ENCODE data around the gene ANXA1. TPM values are rescaled to one million over a fixed set of nuclear protein-coding genes. Genes with fewer than 3 reads are reported as not detected.

The ANXA1 gene
- total RNA-seq, 1 experiment from 2014 or later: 2.1 TPM

DNA sequence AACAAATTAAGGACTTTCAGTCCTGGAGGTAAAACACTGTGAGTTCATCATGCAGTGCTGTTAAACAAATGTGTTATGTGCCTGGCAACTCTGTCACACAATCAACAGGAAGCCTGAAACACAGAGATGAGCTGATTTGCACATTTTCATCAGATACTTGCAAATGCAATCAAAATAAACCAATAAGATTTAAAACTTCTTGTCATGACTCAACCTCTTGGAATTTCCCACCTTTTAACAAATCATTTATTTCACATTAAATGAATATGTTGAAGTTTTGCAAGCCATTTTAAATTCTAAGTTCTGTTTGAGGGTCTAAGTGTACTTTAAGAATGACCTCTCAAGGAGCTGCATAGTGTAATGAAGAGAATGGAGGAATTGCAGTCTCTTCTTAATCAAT is 64.4 kb downstream of the ANXA1 start:
- ChIA-PET CTCF (no interaction called here), POLR2A (no interaction called here)
- H3K36me3 Mint-ChIP-seq: peaks cover 32% of the 10 kb centered on the region
- peaks cover 38% of the 10 kb centered on the region for H3K4me1 Mint-ChIP-seq
- DNase-seq (ENCODE audit: low spot score) (no peak), ATAC-seq (no peak)
- peaks cover 9% of the 10 kb centered on the region for H3K27me3 Mint-ChIP-seq (ENCODE audit: low read depth)
- H3K9me3 Mint-ChIP-seq: peaks cover 31% of the 10 kb centered on the region
- TF ChIP-seq ZNF138 (CRISPR knock-in tag; conservative IDR thresholded peaks at IDR 0.05): no peak
- TF ChIP-seq, protein P1, sequence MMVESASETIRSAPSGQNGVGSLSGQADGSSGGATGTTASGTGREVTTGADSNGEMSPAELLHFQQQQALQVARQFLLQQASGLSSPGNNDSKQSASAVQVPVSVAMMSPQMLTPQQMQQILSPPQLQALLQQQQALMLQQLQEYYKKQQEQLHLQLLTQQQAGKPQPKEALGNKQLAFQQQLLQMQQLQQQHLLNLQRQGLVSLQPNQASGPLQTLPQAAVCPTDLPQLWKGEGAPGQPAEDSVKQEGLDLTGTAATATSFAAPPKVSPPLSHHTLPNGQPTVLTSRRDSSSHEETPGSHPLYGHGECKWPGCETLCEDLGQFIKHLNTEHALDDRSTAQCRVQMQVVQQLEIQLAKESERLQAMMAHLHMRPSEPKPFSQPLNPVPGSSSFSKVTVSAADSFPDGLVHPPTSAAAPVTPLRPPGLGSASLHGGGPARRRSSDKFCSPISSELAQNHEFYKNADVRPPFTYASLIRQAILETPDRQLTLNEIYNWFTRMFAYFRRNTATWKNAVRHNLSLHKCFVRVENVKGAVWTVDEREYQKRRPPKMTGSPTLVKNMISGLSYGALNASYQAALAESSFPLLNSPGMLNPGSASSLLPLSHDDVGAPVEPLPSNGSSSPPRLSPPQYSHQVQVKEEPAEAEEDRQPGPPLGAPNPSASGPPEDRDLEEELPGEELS (CRISPR knock-in tag; IDR thresholded peaks at IDR 0.05): no peak
- no peak for TF ChIP-seq GRHL2 (CRISPR knock-in tag; IDR thresholded peaks at IDR 0.05; ENCODE audit: insufficient replicate concordance, severe bottlenecking)
- TF ChIP-seq, protein P2, sequence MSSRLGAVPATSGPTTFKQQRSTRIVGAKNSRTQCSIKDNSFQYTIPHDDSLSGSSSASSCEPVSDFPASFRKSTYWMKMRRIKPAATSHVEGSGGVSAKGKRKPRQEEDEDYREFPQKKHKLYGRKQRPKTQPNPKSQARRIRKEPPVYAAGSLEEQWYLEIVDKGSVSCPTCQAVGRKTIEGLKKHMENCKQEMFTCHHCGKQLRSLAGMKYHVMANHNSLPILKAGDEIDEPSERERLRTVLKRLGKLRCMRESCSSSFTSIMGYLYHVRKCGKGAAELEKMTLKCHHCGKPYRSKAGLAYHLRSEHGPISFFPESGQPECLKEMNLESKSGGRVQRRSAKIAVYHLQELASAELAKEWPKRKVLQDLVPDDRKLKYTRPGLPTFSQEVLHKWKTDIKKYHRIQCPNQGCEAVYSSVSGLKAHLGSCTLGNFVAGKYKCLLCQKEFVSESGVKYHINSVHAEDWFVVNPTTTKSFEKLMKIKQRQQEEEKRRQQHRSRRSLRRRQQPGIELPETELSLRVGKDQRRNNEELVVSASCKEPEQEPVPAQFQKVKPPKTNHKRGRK (CRISPR knock-in tag; IDR thresholded peaks at IDR 0.05; ENCODE audit: borderline replicate concordance): no peak
- TF ChIP-seq, protein P3, sequence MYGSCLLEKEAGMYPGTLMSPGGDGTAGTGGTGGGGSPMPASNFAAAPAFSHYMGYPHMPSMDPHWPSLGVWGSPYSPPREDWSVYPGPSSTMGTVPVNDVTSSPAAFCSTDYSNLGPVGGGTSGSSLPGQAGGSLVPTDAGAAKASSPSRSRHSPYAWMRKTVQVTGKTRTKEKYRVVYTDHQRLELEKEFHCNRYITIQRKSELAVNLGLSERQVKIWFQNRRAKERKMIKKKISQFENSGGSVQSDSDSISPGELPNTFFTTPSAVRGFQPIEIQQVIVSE (CRISPR knock-in tag; IDR thresholded peaks at IDR 0.05; ENCODE audit: borderline replicate concordance): no peak
- TF ChIP-seq FOXK1 (CRISPR knock-in tag; IDR thresholded peaks at IDR 0.05): no peak
- TF ChIP-seq, protein P4, sequence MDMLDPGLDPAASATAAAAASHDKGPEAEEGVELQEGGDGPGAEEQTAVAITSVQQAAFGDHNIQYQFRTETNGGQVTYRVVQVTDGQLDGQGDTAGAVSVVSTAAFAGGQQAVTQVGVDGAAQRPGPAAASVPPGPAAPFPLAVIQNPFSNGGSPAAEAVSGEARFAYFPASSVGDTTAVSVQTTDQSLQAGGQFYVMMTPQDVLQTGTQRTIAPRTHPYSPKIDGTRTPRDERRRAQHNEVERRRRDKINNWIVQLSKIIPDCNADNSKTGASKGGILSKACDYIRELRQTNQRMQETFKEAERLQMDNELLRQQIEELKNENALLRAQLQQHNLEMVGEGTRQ (CRISPR knock-in tag; IDR thresholded peaks at IDR 0.05): no peak
- no peak for TF ChIP-seq ATF1 (CRISPR knock-in tag; IDR thresholded peaks at IDR 0.05)
- TF ChIP-seq ZNF219 (CRISPR knock-in tag; IDR thresholded peaks at IDR 0.05; ENCODE audit: borderline replicate concordance): no peak
- TF ChIP-seq HMGA2 (CRISPR knock-in tag; IDR thresholded peaks at IDR 0.05): no peak
- TF ChIP-seq RELA (CRISPR knock-in tag; IDR thresholded peaks at IDR 0.05; ENCODE audit: borderline replicate concordance): no peak
- TF ChIP-seq, protein P5, sequence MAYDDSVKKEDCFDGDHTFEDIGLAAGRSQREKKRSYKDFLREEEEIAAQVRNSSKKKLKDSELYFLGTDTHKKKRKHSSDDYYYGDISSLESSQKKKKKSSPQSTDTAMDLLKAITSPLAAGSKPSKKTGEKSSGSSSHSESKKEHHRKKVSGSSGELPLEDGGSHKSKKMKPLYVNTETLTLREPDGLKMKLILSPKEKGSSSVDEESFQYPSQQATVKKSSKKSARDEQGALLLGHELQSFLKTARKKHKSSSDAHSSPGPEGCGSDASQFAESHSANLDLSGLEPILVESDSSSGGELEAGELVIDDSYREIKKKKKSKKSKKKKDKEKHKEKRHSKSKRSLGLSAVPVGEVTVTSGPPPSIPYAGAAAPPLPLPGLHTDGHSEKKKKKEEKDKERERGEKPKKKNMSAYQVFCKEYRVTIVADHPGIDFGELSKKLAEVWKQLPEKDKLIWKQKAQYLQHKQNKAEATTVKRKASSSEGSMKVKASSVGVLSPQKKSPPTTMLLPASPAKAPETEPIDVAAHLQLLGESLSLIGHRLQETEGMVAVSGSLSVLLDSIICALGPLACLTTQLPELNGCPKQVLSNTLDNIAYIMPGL (CRISPR knock-in tag; IDR thresholded peaks at IDR 0.05): no peak
- TF ChIP-seq, protein P6, sequence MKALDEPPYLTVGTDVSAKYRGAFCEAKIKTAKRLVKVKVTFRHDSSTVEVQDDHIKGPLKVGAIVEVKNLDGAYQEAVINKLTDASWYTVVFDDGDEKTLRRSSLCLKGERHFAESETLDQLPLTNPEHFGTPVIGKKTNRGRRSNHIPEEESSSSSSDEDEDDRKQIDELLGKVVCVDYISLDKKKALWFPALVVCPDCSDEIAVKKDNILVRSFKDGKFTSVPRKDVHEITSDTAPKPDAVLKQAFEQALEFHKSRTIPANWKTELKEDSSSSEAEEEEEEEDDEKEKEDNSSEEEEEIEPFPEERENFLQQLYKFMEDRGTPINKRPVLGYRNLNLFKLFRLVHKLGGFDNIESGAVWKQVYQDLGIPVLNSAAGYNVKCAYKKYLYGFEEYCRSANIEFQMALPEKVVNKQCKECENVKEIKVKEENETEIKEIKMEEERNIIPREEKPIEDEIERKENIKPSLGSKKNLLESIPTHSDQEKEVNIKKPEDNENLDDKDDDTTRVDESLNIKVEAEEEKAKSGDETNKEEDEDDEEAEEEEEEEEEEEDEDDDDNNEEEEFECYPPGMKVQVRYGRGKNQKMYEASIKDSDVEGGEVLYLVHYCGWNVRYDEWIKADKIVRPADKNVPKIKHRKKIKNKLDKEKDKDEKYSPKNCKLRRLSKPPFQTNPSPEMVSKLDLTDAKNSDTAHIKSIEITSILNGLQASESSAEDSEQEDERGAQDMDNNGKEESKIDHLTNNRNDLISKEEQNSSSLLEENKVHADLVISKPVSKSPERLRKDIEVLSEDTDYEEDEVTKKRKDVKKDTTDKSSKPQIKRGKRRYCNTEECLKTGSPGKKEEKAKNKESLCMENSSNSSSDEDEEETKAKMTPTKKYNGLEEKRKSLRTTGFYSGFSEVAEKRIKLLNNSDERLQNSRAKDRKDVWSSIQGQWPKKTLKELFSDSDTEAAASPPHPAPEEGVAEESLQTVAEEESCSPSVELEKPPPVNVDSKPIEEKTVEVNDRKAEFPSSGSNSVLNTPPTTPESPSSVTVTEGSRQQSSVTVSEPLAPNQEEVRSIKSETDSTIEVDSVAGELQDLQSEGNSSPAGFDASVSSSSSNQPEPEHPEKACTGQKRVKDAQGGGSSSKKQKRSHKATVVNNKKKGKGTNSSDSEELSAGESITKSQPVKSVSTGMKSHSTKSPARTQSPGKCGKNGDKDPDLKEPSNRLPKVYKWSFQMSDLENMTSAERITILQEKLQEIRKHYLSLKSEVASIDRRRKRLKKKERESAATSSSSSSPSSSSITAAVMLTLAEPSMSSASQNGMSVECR (CRISPR knock-in tag; IDR thresholded peaks at IDR 0.05; ENCODE audit: borderline replicate concordance): no peak
- TF ChIP-seq RORB (CRISPR knock-in tag; IDR thresholded peaks at IDR 0.05): no peak
- TF ChIP-seq, protein P7, sequence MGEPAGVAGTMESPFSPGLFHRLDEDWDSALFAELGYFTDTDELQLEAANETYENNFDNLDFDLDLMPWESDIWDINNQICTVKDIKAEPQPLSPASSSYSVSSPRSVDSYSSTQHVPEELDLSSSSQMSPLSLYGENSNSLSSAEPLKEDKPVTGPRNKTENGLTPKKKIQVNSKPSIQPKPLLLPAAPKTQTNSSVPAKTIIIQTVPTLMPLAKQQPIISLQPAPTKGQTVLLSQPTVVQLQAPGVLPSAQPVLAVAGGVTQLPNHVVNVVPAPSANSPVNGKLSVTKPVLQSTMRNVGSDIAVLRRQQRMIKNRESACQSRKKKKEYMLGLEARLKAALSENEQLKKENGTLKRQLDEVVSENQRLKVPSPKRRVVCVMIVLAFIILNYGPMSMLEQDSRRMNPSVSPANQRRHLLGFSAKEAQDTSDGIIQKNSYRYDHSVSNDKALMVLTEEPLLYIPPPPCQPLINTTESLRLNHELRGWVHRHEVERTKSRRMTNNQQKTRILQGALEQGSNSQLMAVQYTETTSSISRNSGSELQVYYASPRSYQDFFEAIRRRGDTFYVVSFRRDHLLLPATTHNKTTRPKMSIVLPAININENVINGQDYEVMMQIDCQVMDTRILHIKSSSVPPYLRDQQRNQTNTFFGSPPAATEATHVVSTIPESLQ (CRISPR knock-in tag; IDR thresholded peaks at IDR 0.05): no peak
- TF ChIP-seq, protein P8, sequence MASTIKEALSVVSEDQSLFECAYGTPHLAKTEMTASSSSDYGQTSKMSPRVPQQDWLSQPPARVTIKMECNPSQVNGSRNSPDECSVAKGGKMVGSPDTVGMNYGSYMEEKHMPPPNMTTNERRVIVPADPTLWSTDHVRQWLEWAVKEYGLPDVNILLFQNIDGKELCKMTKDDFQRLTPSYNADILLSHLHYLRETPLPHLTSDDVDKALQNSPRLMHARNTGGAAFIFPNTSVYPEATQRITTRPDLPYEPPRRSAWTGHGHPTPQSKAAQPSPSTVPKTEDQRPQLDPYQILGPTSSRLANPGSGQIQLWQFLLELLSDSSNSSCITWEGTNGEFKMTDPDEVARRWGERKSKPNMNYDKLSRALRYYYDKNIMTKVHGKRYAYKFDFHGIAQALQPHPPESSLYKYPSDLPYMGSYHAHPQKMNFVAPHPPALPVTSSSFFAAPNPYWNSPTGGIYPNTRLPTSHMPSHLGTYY (CRISPR knock-in tag; IDR thresholded peaks at IDR 0.05): no peak
- TF ChIP-seq, protein P9, sequence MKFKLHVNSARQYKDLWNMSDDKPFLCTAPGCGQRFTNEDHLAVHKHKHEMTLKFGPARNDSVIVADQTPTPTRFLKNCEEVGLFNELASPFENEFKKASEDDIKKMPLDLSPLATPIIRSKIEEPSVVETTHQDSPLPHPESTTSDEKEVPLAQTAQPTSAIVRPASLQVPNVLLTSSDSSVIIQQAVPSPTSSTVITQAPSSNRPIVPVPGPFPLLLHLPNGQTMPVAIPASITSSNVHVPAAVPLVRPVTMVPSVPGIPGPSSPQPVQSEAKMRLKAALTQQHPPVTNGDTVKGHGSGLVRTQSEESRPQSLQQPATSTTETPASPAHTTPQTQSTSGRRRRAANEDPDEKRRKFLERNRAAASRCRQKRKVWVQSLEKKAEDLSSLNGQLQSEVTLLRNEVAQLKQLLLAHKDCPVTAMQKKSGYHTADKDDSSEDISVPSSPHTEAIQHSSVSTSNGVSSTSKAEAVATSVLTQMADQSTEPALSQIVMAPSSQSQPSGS (CRISPR knock-in tag; IDR thresholded peaks at IDR 0.05; ENCODE audit: borderline replicate concordance, low read depth): no peak
- H3K27ac Mint-ChIP-seq: peak overlapping the region; percentile 94
- peak overlapping the region; percentile 29 for H3K4me3 Mint-ChIP-seq
